CD4-positive, alpha-beta T cell (primary cell): ENCODE measurements around the gene SPOCK1. TPM values are rescaled to one million over a fixed set of nuclear protein-coding genes. Genes with fewer than 3 reads are reported as not detected.

Experiments used
- ATAC-seq: fragments of 200-7000 bp; cut with Tn5 transposase; one replicate; pipeline ENCODE4 v1.10.0; 2022; ENCODE audit warnings: mild to moderate bottlenecking; ENCODE audit not compliant: poor library complexity
- CTCF ChIA-PET: fragments of 350-600 bp; sonication (Branson Sonifier 250); formaldehyde crosslinking; loops from one replicate; lab custom pipeline; 2021; ENCODE audit warnings: antibody characterized with exemption, inconsistent platforms; lab: Charles Lee
- POLR2A ChIA-PET: fragments of 350-600 bp; sonication (Branson Sonifier 250); formaldehyde crosslinking; loops from one replicate; lab custom pipeline; 2021; ENCODE audit warnings: antibody characterized with exemption, inconsistent platforms; lab: Charles Lee
- DNase-seq, 14 experiments: peaks; one replicate each; pipeline ENCODE4 v3.0.0-alpha.2; 2013 to 2020; ENCODE audit warnings: mixed read lengths in 2 of 14
- H3K27ac ChIP-seq, 2 donors: one replicate each; pipeline versions ENCODE4 v1.5.1 to v1.7.0; 2013; ENCODE audit warnings: low read length in 2 of 2, low read depth in 1 of 2, mild to moderate bottlenecking in 1 of 2
- H3K27me3 ChIP-seq, 2 experiments: 1 replicate in 1 of 2; 2 replicates in 1 of 2; pipeline versions ENCODE4 v1.6.1 to v1.7.0; 2013; ENCODE audit warnings: low read length in 2 of 2, control low read depth in 1 of 2, mild to moderate bottlenecking in 1 of 2, moderate library complexity in 1 of 2; ENCODE audit not compliant: insufficient read depth in 2 of 2, control insufficient read depth in 1 of 2
- H3K36me3 ChIP-seq: one replicate; pipeline ENCODE4 v1.6.1; 2013; ENCODE audit warnings: low read length, control low read depth; ENCODE audit not compliant: insufficient read depth
- H3K4me1 ChIP-seq: one replicate; pipeline ENCODE4 v1.6.1; 2013; ENCODE audit warnings: low read length, control low read depth; ENCODE audit not compliant: insufficient read depth
- H3K4me3 ChIP-seq: one replicate; pipeline ENCODE4 v1.5.1; 2013; ENCODE audit warnings: mild to moderate bottlenecking, low read length, moderate library complexity
- H3K9me3 ChIP-seq, 2 experiments: 1 replicate in 1 of 2; 2 replicates in 1 of 2; pipeline versions ENCODE4 v1.6.1 to v1.7.0; 2013; ENCODE audit warnings: low read length in 2 of 2, mild to moderate bottlenecking in 2 of 2, control low read depth in 1 of 2, moderate library complexity in 1 of 2; ENCODE audit not compliant: control insufficient read depth in 1 of 2, insufficient read depth in 1 of 2
- H3K27ac Mint-ChIP-seq: one replicate; pipeline ENCODE4 v1.8.0; 2020; ENCODE audit warnings: mixed read lengths
- H3K27me3 Mint-ChIP-seq: one replicate; pipeline ENCODE4 v1.8.0; 2021; ENCODE audit warnings: mixed read lengths
- H3K36me3 Mint-ChIP-seq: one replicate; pipeline ENCODE4 v1.8.0; 2021; ENCODE audit warnings: low read depth, mixed read lengths
- H3K4me1 Mint-ChIP-seq: one replicate; pipeline ENCODE4 v1.8.0; 2021; ENCODE audit warnings: low read depth, mixed read lengths
- H3K4me3 Mint-ChIP-seq: one replicate; pipeline ENCODE4 v1.8.0; 2020; ENCODE audit warnings: mild to moderate bottlenecking, mixed read lengths
- H3K9me3 Mint-ChIP-seq: one replicate; pipeline ENCODE4 v1.8.0; 2020; ENCODE audit warnings: mixed read lengths
- intact Hi-C, 2 experiments: fragments of 100-400 bp; cut with DNase I in 1 of 2; cut with micrococcal nuclease in 1 of 2; formaldehyde crosslinking; loops; one replicate each; pipeline versions ENCODE4 v1.15.1 to v1.9.0; 2023 to 2025; cut with DNase I, micrococcal nuclease
- total RNA-seq, 174 experiments: library from RNA in 2 of 174; stranded (reverse) in 2 of 174; gene quantifications; one replicate each; pipeline ENCODE4 v1.2.3 and lab custom pipeline; 2021 to 2026
- TF ChIP-seq, protein P1 (sequence below): fragments of 200-600 bp; IDR thresholded peaks from one replicate; pipeline ENCODE4 v1.8.0; 2022; ENCODE audit warnings: antibody characterized with exemption, mild to moderate bottlenecking

SPOCK1 gene
- total RNA-seq, 2 experiments from 2014 or later: not detected

DNA sequence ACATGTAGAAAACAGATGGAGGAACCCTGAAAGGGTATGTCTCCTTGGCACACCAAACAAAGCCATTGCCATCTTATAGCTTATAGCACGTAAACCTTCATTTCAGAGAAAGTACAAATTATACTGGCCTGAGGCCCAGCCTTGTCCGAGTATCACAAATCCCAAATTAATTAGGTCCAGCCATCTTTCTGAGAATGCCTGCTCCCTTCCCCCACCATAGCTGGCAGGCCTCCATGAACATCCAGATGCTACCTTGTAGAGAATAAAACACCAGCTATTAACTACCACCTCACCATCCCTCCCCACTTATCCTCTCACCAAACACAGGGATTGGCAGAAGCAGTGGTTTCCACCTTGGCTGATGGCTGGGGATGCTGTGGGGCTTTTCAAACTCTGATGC, 224.0 kb downstream of the SPOCK1 start:
- Mint-ChIP-seq H3K9me3 (no peaks in the 10 kb centered on the region), H3K4me1 (no peaks in the 10 kb centered on the region), H3K27me3 (no peaks in the 10 kb centered on the region), H3K4me3 (no peak overlapping the region), H3K27ac (no peak overlapping the region), H3K36me3 (no peaks in the 10 kb centered on the region)
- Histone ChIP-seq H3K9me3 (no peaks in the 10 kb centered on the region), H3K36me3 (no peaks in the 10 kb centered on the region), H3K4me1 (no peaks in the 10 kb centered on the region), H3K27ac (no peak overlapping the region), H3K4me3 (no peak overlapping the region), H3K27me3 (no peaks in the 10 kb centered on the region)
- intact Hi-C loops: no loop called here
- CTCF ChIA-PET: no interaction called here
- POLR2A ChIA-PET: no interaction called here
- TF ChIP-seq, protein P1, sequence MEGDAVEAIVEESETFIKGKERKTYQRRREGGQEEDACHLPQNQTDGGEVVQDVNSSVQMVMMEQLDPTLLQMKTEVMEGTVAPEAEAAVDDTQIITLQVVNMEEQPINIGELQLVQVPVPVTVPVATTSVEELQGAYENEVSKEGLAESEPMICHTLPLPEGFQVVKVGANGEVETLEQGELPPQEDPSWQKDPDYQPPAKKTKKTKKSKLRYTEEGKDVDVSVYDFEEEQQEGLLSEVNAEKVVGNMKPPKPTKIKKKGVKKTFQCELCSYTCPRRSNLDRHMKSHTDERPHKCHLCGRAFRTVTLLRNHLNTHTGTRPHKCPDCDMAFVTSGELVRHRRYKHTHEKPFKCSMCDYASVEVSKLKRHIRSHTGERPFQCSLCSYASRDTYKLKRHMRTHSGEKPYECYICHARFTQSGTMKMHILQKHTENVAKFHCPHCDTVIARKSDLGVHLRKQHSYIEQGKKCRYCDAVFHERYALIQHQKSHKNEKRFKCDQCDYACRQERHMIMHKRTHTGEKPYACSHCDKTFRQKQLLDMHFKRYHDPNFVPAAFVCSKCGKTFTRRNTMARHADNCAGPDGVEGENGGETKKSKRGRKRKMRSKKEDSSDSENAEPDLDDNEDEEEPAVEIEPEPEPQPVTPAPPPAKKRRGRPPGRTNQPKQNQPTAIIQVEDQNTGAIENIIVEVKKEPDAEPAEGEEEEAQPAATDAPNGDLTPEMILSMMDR: no peak
- no peak for DNase-seq
- no peak for ATAC-seq

DNA sequence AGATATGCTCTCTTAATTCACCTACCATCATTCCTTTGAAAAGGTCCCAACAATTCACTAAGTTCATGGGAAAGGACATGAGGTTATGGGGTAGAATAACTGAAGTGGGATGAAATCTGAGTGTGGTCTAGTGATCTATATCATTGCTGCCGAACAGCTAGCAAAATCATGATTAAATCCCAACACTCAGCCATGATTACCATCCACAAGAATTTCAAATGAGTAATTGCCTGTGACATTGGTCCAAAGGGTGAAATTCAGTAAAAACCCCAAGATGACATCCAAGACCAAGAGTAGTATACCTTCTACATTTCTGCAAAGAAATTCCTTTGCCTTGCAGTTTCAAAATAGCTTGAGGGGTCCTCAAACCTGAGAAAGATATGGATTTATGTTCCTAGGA, 225.6 kb downstream of the SPOCK1 start:
- ATAC-seq: no peak
- H3K27ac Mint-ChIP-seq: no peak overlapping the region
- TF ChIP-seq, protein P1: no peak
- H3K4me1 ChIP-seq: no peaks in the 10 kb centered on the region
- H3K27me3 Mint-ChIP-seq: no peaks in the 10 kb centered on the region
- CTCF ChIA-PET: no interaction called here
- no peaks in the 10 kb centered on the region for H3K9me3 Mint-ChIP-seq
- intact Hi-C loops: no loop called here
- H3K4me1 Mint-ChIP-seq: no peaks in the 10 kb centered on the region
- POLR2A ChIA-PET: no interaction called here
- H3K4me3 ChIP-seq: no peak overlapping the region
- H3K36me3 Mint-ChIP-seq: no peaks in the 10 kb centered on the region
- H3K4me3 Mint-ChIP-seq: no peak overlapping the region
- H3K9me3 ChIP-seq: no peaks in the 10 kb centered on the region
- peaks cover 0 to 4% of the 10 kb centered on the region in 2 experiments for H3K27me3 ChIP-seq
- no peak for DNase-seq
- H3K27ac ChIP-seq: no peak overlapping the region
- H3K36me3 ChIP-seq: no peaks in the 10 kb centered on the region

DNA sequence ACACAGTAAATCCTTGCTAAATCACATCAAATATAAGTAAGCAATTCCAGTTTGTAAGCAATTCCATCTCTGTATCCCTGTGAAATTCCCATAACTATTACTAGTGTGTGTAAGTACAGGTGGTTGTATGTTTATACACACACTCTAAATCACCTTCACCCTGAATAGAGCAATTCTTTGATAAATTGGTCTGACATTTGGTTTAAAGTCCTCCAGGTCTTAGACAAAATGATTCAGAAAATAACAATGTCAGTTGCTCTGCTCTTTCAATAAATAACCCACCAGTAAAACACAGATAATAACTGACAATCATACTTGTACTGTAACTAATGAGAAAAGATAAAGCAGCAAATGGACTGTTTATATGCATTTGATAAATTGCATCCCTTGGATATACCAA, 226.3 kb downstream of the SPOCK1 start:
- H3K27ac ChIP-seq: no peak overlapping the region
- intact Hi-C loops: no loop called here
- no peak overlapping the region for H3K4me3 Mint-ChIP-seq
- TF ChIP-seq, protein P1: no peak
- no peaks in the 10 kb centered on the region for H3K36me3 Mint-ChIP-seq
- no peaks in the 10 kb centered on the region for H3K36me3 ChIP-seq
- H3K27me3 ChIP-seq: peaks cover 0 to 4% of the 10 kb centered on the region in 2 experiments
- DNase-seq (no peak), ATAC-seq (no peak)
- POLR2A ChIA-PET: no interaction called here
- H3K9me3 ChIP-seq: no peaks in the 10 kb centered on the region
- H3K27me3 Mint-ChIP-seq: peaks cover under 1% of the 10 kb centered on the region
- no peaks in the 10 kb centered on the region for H3K4me1 ChIP-seq
- CTCF ChIA-PET: no interaction called here
- H3K4me1 Mint-ChIP-seq: no peaks in the 10 kb centered on the region
- H3K4me3 ChIP-seq: no peak overlapping the region
- H3K9me3 Mint-ChIP-seq: no peaks in the 10 kb centered on the region
- H3K27ac Mint-ChIP-seq: no peak overlapping the region
